ENCODE results near the gene MAD2L2. TPM values are rescaled to one million over a fixed set of nuclear protein-coding genes. Genes with fewer than 3 reads are reported as not detected.

MAD2L2 gene
- total RNA-seq, 1 donor from 2014 or later = 22.0 TPM

DNA sequence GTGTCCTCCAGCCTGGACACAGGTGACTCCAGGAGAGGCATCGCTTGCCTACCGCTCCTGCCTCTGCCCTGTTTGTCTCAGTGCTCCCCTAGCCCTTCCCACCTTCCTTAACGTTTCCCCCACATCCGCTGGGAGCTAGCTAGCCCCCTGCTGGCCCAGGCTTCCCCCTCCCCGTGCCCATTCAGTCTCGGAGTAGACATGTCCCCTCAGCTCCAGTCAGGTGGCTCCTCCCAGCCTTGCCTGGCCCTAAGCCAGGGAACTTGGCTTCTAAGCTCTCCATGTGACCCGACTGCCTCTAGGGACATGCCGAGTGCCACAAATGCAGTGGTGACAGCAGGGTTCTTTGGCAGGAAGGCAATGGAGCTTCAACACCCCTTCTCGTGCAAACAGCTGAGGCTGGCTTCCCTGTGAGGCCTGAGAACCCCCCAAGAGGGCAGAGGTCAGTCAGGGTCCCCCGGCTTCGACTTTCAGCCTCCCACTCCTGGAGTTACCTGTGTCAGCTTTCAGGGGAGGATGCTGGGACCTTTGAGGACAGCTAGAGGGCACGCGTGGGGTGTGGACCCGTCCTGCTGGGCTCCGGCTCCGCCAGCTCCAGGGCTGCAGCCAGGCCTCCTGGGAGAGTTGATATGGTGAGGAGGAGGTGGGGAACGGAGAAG, 26.8 kb upstream of the MAD2L2 start:
- intact Hi-C loops (cut with DNase I) = no loop called here
- ATAC-seq (no peak), DNase-seq (ENCODE audit: low spot score) (no peak)

DNA sequence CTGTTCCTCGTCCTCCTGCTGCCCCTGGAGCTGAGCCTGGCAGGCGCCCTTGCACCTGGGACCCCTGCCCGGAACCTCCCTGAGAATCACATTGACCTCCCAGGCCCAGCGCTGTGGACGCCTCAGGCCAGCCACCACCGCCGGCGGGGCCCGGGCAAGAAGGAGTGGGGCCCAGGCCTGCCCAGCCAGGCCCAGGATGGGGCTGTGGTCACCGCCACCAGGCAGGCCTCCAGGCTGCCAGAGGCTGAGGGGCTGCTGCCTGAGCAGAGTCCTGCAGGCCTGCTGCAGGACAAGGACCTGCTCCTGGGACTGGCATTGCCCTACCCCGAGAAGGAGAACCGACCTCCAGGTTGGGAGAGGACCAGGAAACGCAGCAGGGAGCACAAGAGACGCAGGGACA, 25.3 kb upstream of the MAD2L2 start:
- no peak for DNase-seq (ENCODE audit: low spot score)
- intact Hi-C loops (cut with DNase I) = no loop called here
- ATAC-seq = no peak

DNA sequence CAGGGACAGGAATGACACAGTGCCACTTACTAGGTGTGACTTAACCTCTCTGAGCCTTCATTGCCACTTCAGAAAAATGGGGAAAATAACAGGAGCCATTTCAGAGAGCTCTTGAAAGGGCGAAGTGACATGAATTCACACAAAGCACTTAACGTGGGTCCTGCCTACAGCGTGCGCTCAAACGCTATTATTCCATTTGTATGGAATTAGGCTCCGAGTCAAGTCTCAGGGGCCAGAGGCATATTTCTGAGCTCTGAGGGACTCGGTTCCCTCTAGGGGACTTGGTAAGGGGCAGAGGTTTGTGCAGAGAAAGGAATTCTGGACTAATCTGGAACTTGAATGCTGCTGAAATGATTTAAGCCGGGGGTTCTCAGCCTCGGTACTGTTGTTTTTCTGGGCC, 24.6 kb upstream of the MAD2L2 start:
- intact Hi-C loops (cut with DNase I) = no loop called here
- ATAC-seq (no peak), DNase-seq (ENCODE audit: low spot score) (no peak)

DNA sequence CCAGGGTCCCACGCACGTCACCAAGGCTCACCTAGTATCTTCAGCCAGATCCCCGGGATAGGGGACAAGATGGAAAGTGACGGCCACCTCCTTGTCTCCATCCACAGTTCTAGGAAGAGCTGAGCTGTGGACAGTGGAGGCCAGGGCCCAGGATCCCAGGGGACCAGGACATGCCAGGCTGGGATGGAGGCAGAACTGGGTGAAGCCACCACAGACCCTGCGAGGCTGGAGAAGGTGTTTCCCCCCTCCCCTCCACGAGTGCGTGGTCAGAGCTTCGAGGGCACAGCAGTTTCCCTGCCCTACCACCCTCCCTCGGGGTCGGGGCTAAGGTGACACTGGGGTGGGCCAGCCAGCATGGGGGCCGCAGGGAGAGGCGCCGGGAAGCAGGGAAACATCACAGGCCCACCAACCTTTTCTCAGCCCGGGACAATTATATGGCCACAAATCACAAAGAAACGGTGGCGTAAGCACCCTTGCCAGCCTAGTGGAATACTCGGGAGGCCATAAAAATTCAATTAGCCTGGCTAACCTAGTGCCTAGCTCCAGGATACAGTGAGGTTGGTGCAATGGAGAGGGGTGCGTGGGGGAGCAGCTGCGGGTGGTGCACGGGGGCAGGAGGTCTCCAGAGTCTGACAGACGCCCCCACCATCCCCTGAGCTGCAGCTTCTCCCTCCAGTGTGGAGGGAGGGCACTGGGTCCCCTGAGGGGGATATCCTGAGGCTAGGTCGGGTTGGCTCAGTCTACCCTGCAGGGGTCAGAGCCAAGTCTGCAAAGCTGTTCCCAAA, 23.9 kb upstream of the MAD2L2 start:
- intact Hi-C loops (cut with DNase I) = no loop called here

DNA sequence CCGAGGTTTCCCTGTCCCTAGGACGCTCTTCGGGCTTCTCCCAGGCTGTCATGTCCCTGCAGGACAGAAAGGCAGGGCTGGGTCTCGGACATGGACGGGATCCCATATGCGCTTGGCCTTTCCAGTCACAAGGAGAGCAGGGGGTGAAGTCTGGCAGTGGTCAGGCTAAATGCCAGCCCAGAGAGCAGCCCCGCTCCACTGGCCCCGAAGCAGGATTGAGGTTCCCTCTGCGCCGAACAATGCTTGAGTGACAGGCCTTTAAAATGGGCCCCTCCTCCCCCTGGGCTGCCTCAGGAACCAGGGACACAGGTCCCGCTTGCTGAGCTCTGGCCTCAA, 23.2 kb upstream of the MAD2L2 start:
- intact Hi-C loops (cut with DNase I) = no loop called here
- no peak for ATAC-seq
- DNase-seq (ENCODE audit: low spot score) = no peak

More for the DNA sequence above, 23.9 kb upstream of the MAD2L2 start:
- no peak for ATAC-seq
- DNase-seq (ENCODE audit: low spot score) = no peak

DNA sequence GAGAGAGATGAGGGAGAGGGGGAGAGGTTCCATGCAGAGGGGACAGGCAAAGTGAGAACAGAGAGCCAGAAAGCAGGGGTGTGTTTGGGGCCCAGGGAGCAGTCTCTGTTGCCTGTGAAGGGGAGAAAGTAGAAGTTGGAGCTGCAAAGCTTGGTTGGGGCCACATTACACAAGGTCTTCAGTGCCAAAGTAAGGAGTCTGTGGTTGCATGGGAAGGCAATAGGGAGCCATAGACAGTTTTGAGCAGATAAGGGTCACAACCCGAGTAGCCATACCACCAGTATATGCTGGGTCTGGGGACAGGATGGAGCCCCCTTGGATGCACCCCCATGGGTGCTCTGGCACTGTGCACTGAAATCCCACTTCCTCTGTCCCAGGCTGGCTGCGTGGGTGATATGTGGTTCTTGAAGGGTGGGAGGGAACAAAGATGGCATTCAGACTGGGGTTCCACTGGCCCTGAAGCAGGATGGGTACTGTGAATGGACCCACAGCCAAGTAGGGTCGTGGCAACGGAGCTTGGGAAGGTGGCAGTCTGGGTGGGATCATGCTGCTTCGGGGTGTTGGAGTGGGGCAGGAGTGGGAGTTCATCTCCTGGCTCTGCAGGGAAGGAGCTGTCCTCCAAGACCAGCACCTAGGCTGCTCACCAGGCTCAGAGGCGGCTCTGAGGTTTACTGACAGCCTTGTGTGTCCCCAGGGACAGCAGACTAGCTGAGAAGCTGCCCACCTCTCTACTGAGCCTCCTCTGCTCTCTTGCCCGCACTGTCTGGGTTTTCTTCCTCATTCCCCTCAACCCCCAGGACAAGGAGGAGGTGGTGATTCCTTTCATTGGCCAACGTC, 22.6 kb upstream of the MAD2L2 start:
- no peak for DNase-seq (ENCODE audit: low spot score)
- intact Hi-C loops (cut with DNase I) = no loop called here
- ATAC-seq = peak; percentile 7

DNA sequence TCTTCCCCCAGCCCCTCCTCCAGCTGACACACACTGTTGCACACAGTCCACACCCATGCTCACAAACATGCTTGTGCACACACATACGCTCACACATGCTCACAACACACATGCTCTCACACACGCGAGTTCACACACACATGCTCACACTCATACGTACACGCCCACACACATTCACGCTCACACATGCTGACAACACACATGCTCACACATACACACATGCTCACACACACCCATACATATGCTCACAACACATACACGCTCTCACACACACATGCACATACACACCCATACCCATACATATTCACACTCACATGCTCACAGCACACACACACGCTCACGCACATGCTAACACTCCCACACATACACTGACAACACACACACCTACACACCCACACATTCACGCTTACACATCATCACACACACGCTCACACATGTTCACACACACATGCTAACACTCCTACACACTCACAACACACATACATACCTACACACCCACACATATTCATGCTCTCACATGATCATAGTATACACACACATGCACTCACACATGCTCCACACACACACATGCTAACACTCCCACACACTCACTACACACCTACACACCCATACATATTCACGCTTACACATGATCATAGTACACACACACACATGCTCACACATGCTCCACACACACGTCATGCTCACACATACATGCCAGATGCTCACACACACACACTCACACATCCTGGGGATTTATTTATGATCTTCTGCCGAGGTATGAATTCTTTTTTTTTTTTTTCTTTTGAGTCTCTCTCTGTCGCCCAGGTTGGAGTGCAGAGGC, 21.2 kb upstream of the MAD2L2 start:
- intact Hi-C loops (cut with DNase I) = no loop called here
- no peak for ATAC-seq
- DNase-seq (ENCODE audit: low spot score) = no peak

DNA sequence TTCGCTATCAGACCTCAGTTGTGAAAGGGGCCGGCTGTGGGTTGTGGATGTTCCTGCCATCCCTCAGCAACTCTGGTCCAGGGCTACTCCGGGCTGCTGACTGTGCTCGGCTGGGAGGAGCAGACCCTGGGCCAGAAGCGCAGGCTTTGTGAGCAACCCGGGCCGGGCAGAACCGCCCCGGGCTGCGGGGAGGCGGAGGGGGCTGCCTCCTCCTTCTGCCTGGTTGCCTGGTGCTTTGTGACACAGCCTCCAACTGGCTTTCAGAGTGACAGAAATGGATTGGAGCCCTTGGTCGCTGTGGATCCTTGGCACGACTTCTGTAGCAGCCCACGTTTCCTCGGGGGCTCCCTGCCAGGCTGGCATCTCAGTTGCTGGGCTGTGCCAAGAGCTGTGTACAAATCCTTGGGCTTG, 20.6 kb upstream of the MAD2L2 start:
- ATAC-seq (peak; percentile 75), DNase-seq (ENCODE audit: low spot score) (no peak)
- intact Hi-C loops (cut with DNase I) = no loop called here

DNA sequence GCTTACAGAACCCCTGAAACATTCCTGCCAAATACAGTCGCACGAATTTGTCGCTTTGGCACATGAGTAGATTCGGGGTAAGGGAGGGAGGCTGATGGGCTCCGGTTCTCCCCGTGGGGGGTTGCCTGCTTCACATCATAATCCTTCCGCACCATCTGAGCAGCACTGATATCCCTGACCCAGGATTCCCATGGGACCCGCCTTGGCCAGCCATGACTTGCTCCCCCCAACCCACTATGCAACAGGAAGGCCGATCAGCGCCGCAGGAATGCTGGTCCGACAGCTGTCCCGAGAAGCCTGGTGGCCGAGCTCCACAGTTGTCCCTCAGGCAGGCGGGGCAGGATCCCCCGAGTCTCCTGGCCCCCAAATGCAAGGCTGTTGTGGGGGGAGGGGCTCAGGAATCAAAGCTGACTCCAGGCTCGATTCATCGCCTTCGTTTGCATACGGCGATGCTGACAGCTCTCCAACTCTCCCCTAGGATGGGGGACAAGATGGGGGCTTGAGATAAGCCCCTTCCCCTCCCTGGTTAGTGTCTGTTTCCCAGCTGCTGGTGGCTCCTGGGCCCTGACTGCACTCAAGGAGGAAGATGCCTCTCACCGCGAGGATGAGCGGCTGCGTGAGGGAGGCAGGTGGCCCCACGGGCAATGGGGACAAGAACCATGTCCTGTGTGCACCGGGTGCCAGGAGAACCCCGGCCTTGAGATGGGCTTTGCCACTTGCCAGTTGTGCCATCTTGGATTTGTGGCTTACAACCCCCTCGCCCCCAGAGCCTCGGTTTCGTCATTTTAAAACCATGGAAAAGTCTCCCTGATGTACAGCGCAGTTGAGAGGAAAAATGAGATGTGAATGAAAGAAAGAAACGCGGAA, 19.9 kb upstream of the MAD2L2 start:
- intact Hi-C loops (cut with DNase I) = no loop called here
- ATAC-seq = no peak
- no peak for DNase-seq (ENCODE audit: low spot score)

DNA sequence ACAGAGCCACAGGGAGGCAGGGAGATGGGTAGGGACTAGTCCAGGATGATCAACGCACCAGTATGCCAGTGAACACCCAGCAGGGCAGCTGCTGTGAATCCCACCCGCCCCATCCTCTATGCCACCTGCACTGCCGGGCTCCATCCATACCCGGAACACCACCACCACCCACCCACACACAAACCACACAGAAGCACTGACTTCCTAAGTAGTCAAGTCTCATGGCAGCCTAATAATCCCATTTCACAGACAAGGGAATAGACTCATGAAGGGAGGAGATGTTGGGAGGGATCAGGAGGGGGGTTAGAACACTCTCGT, 16.9 kb upstream of the MAD2L2 start:
- intact Hi-C loops (cut with DNase I) = no loop called here
- no peak for ATAC-seq
- no peak for DNase-seq (ENCODE audit: low spot score)

DNA sequence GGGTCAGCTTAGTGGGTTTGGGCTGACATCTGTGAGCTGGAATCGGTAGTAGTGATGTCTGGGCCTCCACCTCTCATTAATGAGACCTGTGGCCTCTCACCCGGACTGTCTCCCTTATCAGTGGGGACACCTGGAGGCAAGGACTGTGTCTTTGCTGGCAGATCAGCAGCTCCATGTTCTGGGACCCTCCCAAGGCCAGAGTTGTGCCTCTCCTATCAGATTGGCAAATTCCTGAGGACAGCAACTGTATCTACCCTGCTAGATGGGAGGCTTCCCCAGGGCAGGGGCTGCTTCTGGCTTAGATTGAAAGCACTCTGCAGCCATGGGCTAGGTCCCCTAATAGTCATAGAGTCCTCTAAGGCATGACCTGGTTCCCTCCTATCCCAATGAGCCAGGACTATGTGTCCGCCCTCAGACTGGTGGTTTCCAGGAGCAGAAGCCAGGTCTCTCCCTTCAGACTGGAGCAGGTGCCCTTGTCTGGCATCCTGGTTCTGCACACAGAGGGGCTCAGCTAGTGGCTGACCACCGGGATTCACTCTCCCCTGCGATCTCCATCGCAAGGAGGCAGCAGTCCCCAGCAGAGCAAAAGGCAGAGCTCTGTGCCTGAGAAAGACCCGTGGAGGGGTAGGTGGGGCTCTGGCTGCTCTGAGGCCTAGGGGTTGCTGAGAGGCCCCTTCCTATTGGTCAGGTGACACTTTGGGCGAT, 16.4 kb upstream of the MAD2L2 start:
- intact Hi-C loops (cut with DNase I) = no loop called here
- DNase-seq (ENCODE audit: low spot score) (no peak), ATAC-seq (no peak)

DNA sequence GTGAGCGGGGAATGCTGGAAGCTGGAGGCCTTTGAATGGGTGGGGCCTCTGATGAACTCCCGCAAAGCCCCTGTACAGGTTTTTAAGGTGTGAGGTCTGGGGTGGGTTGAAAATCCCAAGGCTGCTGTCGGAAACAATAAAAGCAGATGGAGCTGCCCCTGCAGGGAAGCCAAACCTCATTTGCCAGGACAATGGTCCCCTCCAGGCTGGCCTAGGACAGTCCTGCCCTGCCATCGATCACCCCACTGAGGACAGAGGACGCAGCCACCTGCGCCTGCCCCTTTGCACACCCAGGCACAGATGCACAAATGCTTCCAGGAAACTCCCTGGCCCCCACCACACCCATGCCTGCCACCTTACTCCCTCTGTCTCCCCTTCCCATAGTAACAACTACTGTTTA, 14.9 kb upstream of the MAD2L2 start:
- ATAC-seq (no peak), DNase-seq (ENCODE audit: low spot score) (no peak)
- intact Hi-C loops (cut with DNase I) = no loop called here

DNA sequence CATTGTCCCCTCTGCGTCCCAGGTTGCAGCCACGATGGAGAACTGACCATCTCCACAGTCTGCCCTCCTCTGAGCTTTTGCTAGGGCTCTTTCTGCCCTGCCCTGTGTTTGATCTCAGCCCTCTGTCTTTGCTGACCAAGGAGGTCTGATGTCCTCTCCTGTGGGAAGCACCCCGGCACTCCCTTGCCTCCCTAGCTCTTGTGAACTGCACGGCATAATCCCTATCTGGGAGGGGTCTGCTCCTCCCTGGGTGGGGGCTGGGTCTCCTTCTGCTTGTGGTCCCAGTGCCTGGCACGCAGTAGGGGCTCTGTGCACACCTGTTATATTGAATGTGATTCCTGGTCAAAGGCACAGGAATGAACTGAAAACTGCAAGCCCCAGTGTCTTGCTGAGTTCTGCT, 13.0 kb upstream of the MAD2L2 start:
- intact Hi-C loops (cut with DNase I) = no loop called here
- DNase-seq (ENCODE audit: low spot score) (no peak), ATAC-seq (no peak)

DNA sequence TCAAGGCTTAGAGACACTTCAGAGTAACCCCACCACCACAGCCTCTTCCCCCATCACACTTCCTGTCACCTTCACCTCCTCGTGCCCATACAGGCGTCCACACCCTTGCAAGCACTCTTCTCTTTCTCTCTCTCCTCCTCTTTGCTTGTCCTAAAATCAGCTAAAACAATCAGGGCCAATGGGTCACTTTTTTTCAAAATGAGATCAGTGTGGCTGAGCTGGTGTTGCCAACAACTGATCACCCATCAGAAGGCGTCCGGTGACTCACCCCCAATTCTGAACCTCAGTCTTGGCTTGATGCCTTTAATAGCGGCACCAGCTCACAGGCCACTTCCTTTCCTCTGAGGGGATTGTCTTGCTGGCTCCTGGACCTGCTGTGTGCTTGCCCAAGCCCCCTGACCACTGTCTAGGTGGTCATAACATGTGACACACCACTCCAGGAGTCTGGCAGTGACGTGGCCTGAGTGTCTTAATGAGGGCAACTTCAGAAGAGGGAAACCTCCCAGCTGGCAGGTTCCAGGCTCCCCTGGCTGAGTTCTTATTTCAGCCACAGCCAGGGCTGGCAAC, 12.2 kb upstream of the MAD2L2 start:
- ATAC-seq (peak; percentile 35), DNase-seq (ENCODE audit: low spot score) (no peak)
- intact Hi-C loops (cut with DNase I) = no loop called here

DNA sequence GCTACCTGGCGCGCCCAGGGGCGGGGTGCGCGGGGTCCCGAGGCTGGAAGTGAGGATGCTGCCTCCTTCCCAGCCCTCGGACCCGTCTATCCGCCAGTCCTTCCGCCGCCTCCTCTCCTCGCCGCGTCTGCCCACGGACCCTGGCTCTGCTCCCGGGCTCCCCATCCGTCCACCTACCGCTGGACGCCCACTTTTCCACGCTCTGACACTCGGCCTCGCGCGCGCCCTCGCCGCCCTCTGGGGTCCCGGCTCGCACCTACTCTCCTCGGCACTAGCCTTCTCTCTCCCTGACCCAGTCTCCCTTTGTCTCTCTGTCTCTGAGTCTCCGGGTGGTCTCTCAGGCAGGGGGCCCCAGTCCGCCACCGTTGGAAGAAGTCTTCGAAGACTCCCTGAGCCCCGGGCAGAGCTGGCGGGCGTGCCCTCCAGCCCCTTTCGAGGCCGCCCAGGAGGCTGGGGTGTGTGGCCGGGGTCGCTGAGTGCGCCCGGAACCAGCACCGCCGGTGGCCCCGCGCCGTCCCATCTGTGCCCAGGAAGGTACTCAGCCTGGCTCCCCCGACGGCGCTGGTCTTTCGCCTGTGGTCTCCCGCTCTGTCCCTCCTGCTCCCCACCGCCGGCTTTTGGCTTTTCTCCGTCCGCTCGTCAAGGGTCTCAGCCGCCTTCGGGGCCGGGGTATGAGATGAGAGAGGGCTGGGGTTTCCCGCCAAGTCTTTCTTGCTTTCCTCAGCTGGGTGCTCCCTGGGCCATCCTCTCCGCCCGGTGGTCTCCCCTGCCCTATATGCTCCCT, 11.2 kb upstream of the MAD2L2 start:
- no peak for ATAC-seq

DNA sequence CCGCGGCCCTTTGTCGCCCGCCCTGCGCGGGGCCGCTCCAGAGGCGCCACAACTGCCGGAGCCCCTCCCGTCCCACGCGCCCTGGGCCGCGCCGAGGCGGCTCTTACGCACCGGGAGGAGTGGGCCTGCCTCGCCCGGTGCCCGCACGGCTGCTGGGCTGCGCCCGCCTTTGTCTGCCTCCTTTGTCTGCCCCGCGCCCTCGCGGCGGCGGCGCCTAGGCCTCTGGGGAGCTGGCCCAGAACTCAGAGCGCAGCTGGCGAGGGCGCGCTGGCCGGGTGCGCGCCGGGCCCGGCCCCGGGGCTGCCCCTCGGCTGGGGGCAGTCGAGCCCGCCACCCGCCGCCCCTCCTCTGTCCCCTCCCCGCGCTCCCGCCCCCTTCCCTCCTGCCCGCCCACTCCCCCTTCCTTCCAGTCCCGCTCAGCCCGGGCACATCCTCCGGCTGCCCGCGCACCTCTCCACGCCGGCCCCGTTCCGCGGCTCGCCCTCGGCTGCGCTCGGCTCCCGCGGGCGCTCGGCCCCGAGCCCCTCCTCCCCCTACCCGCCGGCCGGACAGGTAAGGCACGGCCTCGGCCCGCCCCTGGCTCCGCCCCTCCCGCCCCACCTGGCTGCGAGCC, 10.5 kb upstream of the MAD2L2 start, which contains the start of gene DRAXIN:
Gene DRAXIN, plus strand, starts transcription at position 409 of the 613 bp plus-strand sequence. CDS start 14,549 bp downstream, outside the sequence.
- ATAC-seq (no peak), DNase-seq (ENCODE audit: low spot score) (no peak)
- intact Hi-C loops (cut with DNase I) = no loop called here

More for the DNA sequence above, 11.2 kb upstream of the MAD2L2 start:
- intact Hi-C loops (cut with DNase I) = no loop called here
- DNase-seq (ENCODE audit: low spot score) = no peak
